Testis (tissue), 3 donors: ENCODE measurements around the gene BCKDHB. TPM values are rescaled to one million over a fixed set of nuclear protein-coding genes. Genes with fewer than 3 reads are reported as not detected.

Source experiments
- DNase-seq: peaks from one replicate; pipeline ENCODE4 v3.0.0-alpha.2; 2019
- H3K27ac ChIP-seq, 2 donors: fragments of 200-600 bp; sonication (generic); one replicate each; pipeline ENCODE4 v1.5.1; 2019
- H3K27me3 ChIP-seq: fragments of 200-600 bp; sonication (generic); one replicate; pipeline ENCODE4 v1.5.1; 2019
- H3K36me3 ChIP-seq: fragments of 200-600 bp; sonication (generic); one replicate; pipeline ENCODE4 v1.5.1; 2017; ENCODE audit warnings: low read depth; ENCODE audit errors: missing control alignments
- H3K4me1 ChIP-seq: fragments of 200-600 bp; sonication (generic); one replicate; pipeline ENCODE4 v1.5.1; 2019
- H3K4me3 ChIP-seq, 2 donors: fragments of 200-600 bp; sonication (generic); one replicate each; pipeline ENCODE4 v1.5.1; 2017 to 2019
- H3K9me3 ChIP-seq: fragments of 200-600 bp; sonication (generic); one replicate; pipeline ENCODE4 v1.5.1; 2017
- POLR2A ChIP-seq: fragments of 450-650 bp; IDR thresholded peaks from one replicate; pipeline ENCODE4 v1.6.1; 2017; ENCODE audit warnings: antibody characterized with exemption, mild to moderate bottlenecking, moderate library complexity
- WGBS, 2 donors: methylation state at CpG; one replicate each; pipeline ENCODE4 v1.1.5; 2018; 5-methylcytosine and 5-hydroxymethylcytosine counted together
- intact Hi-C: fragments of 100-400 bp; cut with DNase I; formaldehyde crosslinking; loops from one replicate; pipeline ENCODE4 v1.15.1; 2023; ENCODE audit warnings: low total_unique reads
- polyA plus RNA-seq: library from polyadenylated mRNA; stranded (reverse); fragments of 350-450 nt; fragmentation: Illumina TruSeq; extraction: RNeasy Lipid Tissue Mini Kit (QIAGEN cat#74804); gene quantifications from one replicate; pipeline ENCODE4 v1.2.3, GENCODE V29; 2014; ENCODE audit warnings: low read depth, low replicate concordance; ENCODE audit not compliant: insufficient read depth
- total RNA-seq, 2 donors: library from RNA; depleted of rRNA; stranded (reverse); fragments of >200 nt; gene quantifications; one replicate each; pipeline ENCODE4 v1.2.3, GENCODE V29; 2016
- TF ChIP-seq, protein P1 (sequence below), 3 experiments: fragments of 450-650 bp in 2 of 3; fragments of 200-600 bp in 1 of 3; sonication (generic) in 1 of 3; IDR thresholded peaks; one replicate each; pipeline ENCODE4 v1.5.1; 2016 to 2019; ENCODE audit warnings: antibody characterized with exemption in 3 of 3, mild to moderate bottlenecking in 2 of 3, moderate library complexity in 1 of 3

BCKDHB gene
- total and polyA plus RNA-seq, 3 donors from 2014 or later, result 22.6 to 29.0 (median 23.3) TPM

DNA sequence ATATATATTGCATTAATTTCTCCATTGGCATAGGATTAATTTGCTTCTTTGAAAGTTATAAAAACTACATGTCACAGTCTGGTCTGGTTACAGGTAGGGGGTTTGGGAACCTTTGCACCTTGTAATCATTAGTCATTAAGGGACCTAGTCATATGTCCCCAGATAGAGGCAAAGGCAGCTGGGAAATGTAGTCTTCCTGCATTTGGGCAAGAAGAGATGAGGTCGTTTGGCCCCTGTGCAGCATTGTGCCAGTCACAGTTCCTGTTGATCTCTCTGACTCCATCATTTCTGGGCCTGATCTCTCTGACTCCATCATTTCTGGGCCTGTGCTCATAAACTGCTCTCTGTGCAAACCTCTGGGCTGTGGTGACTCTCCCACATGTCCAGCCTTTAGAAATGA lies 73.2 kb downstream of the BCKDHB start:
- Histone ChIP-seq H3K27me3 (no peaks in the 10 kb centered on the region), H3K4me3 (no peak overlapping the region), H3K36me3 (no peaks in the 10 kb centered on the region), H3K9me3 (no peaks in the 10 kb centered on the region), H3K27ac (no peak overlapping the region), H3K4me1 (no peaks in the 10 kb centered on the region)
- 55 to 58% methylated on average over 1 of the region's 1 CpG for WGBS, 2 donors
- TF ChIP-seq, protein P1, sequence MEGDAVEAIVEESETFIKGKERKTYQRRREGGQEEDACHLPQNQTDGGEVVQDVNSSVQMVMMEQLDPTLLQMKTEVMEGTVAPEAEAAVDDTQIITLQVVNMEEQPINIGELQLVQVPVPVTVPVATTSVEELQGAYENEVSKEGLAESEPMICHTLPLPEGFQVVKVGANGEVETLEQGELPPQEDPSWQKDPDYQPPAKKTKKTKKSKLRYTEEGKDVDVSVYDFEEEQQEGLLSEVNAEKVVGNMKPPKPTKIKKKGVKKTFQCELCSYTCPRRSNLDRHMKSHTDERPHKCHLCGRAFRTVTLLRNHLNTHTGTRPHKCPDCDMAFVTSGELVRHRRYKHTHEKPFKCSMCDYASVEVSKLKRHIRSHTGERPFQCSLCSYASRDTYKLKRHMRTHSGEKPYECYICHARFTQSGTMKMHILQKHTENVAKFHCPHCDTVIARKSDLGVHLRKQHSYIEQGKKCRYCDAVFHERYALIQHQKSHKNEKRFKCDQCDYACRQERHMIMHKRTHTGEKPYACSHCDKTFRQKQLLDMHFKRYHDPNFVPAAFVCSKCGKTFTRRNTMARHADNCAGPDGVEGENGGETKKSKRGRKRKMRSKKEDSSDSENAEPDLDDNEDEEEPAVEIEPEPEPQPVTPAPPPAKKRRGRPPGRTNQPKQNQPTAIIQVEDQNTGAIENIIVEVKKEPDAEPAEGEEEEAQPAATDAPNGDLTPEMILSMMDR (IDR thresholded peaks at IDR 0.05), result no peak
- TF ChIP-seq POLR2A, result no peak
- intact Hi-C loops, result no loop called here
- DNase-seq, result no peak

DNA sequence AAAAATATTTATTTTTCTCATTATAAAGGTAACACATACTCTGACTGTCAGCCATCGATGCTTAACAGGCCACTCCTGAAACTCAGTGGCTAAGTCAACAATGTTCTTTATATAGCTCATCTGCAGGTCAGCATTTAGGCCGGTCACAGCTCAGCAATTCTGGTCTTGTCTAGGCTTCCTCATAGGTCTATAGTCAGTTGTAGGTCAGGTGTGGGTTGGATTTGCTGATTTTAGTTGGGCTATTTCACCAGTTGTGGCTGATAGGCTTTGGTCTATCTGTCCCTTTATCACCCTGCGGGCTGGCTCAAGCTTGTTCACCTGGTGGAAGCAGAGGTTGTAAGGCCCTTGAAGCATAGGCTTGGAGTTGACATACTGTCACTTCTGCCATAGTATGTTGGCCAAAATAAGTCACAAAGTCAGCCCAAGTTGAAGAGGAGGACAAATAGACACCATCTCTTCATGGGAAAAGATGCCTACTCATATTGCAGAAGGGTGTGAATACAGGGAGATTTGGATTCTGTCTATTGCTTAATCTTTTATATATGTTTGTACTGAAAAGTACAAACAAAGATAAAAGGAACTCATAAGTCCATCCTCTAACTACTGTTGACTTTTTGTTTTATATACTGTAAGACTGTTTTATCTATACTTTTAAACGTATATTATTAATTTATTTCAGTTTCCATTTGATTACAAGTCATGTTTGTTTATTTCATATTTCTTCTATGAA lies 75.0 kb downstream of the BCKDHB start:
- H3K4me1 ChIP-seq, result no peaks in the 10 kb centered on the region
- 93 to 94% methylated on average over 4 of the region's 4 CpGs for WGBS, 2 donors
- TF ChIP-seq, protein P1 (IDR thresholded peaks at IDR 0.05), result no peak
- TF ChIP-seq POLR2A, result no peak
- H3K27ac ChIP-seq, result no peak overlapping the region
- H3K27me3 ChIP-seq, result no peaks in the 10 kb centered on the region
- intact Hi-C loops, result no loop called here
- DNase-seq, result no peak
- no peaks in the 10 kb centered on the region for H3K9me3 ChIP-seq
- H3K4me3 ChIP-seq, result no peak overlapping the region
- H3K36me3 ChIP-seq, result no peaks in the 10 kb centered on the region

DNA sequence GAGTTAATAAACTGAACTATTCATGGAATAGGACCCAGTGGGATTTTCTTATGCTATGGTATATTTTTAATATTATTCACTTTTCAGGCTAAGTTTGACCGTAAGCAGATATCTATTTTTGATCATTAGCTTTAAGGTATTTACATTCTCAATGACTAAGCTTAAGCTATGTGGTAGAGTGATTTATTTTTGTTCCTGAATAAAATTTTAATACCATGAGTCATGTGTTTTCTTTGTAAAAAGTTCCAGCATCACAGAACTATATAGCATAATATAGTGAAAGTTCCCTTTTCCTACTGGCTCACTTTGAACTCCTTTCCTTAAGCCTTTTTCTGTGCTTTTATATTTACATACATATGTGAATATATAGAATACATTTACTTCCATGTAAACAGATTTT lies 75.8 kb downstream of the BCKDHB start:
- Histone ChIP-seq H3K27ac (no peak overlapping the region), H3K9me3 (no peaks in the 10 kb centered on the region), H3K27me3 (no peaks in the 10 kb centered on the region), H3K4me3 (no peak overlapping the region), H3K36me3 (no peaks in the 10 kb centered on the region), H3K4me1 (no peaks in the 10 kb centered on the region)
- intact Hi-C loops, result no loop called here
- no peak for DNase-seq
- WGBS, 2 donors, result 86 to 94% methylated on average over 1 of the region's 1 CpG
- TF ChIP-seq, protein P1 (IDR thresholded peaks at IDR 0.05), result no peak
- no peak for TF ChIP-seq POLR2A

DNA sequence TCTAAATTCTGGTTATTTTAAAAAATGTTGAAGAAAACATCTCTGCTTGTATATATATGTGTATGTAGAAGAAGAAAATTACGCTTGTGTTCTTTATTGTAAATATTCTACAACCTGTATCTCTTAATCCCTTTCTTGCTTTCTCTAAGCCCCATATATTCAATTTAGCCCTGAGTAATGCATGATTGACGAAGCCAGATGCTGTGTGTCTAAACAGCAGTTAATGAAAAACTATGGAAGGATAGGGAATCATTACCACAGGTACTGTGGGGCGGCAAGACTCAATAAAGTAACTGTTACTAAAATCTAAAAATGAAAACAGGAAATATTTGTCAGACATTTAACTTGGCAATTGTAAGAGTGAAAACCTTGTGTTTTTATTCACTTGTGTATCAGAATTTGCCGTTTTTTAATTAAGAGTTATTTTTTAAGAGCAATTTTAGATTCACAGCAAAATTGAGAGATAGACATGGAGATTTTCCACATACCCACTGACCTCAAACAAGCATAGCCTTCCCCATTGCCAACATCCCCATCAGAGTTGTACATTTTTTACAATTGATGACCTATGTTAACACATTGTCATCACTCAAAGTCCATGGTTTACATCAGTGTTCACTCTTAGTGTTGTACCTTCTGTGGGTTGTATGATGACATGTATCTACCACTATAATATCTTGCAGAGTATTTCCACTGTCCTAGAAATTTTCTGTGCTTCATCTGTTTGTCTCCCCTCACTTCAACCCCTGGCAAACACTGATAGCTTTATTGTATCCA lies 76.7 kb downstream of the BCKDHB start:
- H3K9me3 ChIP-seq, result no peaks in the 10 kb centered on the region
- H3K27me3 ChIP-seq, result no peaks in the 10 kb centered on the region
- H3K4me3 ChIP-seq, result no peak overlapping the region
- WGBS, 2 donors, result 96 to 97% methylated on average over 4 of the region's 4 CpGs
- H3K4me1 ChIP-seq, result no peaks in the 10 kb centered on the region
- H3K36me3 ChIP-seq, result no peaks in the 10 kb centered on the region
- DNase-seq, result no peak
- intact Hi-C loops, result no loop called here
- no peak overlapping the region for H3K27ac ChIP-seq
- no peak for TF ChIP-seq POLR2A
- TF ChIP-seq, protein P1 (IDR thresholded peaks at IDR 0.05), result no peak
